Measurements from ENCODE around the gene RFXANK.
A peak's percentile ranks its signal among the peaks of the same experiment; 100 is the strongest.

Gene RFXANK

DNA sequence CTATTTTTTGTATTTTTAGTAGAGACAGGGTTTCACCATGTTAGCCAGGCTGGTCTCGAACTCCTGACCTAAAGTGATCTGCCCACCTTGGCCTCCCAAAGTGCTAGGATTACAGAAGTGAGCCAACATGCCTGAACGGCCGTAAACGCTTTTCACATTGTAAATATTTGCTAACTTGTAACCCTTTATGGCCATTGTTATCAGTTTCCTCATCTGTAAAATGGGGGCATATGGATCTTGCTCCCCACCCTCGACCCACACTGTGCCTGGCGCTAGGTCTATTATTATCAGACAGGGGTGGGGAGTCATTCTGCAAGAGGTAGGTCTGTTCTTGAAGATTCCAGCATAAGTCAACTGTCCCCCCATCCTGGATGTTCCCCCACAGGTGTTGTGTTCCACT lies 31.6 kb downstream of the RFXANK start:
- TF ChIP-seq, protein P1, sequence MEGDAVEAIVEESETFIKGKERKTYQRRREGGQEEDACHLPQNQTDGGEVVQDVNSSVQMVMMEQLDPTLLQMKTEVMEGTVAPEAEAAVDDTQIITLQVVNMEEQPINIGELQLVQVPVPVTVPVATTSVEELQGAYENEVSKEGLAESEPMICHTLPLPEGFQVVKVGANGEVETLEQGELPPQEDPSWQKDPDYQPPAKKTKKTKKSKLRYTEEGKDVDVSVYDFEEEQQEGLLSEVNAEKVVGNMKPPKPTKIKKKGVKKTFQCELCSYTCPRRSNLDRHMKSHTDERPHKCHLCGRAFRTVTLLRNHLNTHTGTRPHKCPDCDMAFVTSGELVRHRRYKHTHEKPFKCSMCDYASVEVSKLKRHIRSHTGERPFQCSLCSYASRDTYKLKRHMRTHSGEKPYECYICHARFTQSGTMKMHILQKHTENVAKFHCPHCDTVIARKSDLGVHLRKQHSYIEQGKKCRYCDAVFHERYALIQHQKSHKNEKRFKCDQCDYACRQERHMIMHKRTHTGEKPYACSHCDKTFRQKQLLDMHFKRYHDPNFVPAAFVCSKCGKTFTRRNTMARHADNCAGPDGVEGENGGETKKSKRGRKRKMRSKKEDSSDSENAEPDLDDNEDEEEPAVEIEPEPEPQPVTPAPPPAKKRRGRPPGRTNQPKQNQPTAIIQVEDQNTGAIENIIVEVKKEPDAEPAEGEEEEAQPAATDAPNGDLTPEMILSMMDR (IDR thresholded peaks at IDR 0.05; ENCODE audit: borderline replicate concordance, control extremely low read depth, extremely low read depth, insufficient read depth, missing control alignments): no peak
- no peak for DNase-seq (ENCODE audit: low spot score)
- in situ Hi-C loops (cut with MboI; ENCODE audit: low sequenced_read_pairs, unreplicated experiment): no loop called here

GRCh38 chr19:19224150-19224851 lies 32.2 kb downstream of the RFXANK start:
- no peak for DNase-seq (ENCODE audit: low spot score)
- in situ Hi-C loops (cut with MboI; ENCODE audit: low sequenced_read_pairs, unreplicated experiment): no loop called here
- TF ChIP-seq, protein P1 (IDR thresholded peaks at IDR 0.05; ENCODE audit: borderline replicate concordance, control extremely low read depth, extremely low read depth, insufficient read depth, missing control alignments): no peak

DNA sequence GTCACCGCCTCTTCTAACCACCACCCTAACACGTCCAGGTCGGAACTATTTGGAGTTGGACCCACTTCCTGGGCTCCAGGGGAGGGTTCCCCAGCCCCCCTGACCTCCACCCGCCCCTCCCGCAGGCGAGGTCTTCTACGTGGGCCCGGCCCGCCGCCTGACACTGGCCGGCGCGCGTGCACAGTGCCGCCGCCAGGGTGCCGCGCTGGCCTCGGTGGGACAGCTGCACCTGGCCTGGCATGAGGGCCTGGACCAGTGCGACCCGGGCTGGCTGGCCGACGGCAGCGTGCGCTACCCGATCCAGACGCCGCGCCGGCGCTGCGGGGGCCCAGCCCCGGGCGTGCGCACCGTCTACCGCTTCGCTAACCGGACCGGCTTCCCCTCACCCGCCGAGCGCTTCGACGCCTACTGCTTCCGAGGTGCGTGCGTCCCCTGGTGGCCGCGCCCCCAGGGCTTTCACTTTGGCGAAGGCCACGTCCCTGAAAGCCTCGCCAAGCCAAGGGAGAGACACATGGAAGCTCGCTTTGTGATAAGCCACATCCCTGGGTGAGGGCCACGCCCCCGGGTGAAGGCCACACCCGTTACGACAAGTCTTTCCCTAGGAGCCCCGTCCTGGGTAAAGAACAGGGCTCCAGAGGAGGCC lies 32.9 kb downstream of the RFXANK start:
- in situ Hi-C loops (cut with MboI; ENCODE audit: low sequenced_read_pairs, unreplicated experiment): no loop called here
- peak; percentile 92 for DNase-seq (ENCODE audit: low spot score)
- TF ChIP-seq, protein P1 (IDR thresholded peaks at IDR 0.05; ENCODE audit: borderline replicate concordance, control extremely low read depth, extremely low read depth, insufficient read depth, missing control alignments): peak; percentile 79

GRCh38 chr19:19226204-19226603 lies 34.1 kb downstream of the RFXANK start:
- TF ChIP-seq, protein P1 (IDR thresholded peaks at IDR 0.05; ENCODE audit: borderline replicate concordance, control extremely low read depth, extremely low read depth, insufficient read depth, missing control alignments): no peak

GRCh38 chr19:19226663-19227062 lies 34.6 kb downstream of the RFXANK start:
- DNase-seq (ENCODE audit: low spot score): no peak
- in situ Hi-C loops (cut with MboI; ENCODE audit: low sequenced_read_pairs, unreplicated experiment): no loop called here
- TF ChIP-seq, protein P1 (IDR thresholded peaks at IDR 0.05; ENCODE audit: borderline replicate concordance, control extremely low read depth, extremely low read depth, insufficient read depth, missing control alignments): no peak

More at GRCh38 chr19:19226204-19226603, 34.1 kb downstream of the RFXANK start:
- in situ Hi-C loops (cut with MboI; ENCODE audit: low sequenced_read_pairs, unreplicated experiment): no loop called here
- DNase-seq (ENCODE audit: low spot score): no peak

DNA sequence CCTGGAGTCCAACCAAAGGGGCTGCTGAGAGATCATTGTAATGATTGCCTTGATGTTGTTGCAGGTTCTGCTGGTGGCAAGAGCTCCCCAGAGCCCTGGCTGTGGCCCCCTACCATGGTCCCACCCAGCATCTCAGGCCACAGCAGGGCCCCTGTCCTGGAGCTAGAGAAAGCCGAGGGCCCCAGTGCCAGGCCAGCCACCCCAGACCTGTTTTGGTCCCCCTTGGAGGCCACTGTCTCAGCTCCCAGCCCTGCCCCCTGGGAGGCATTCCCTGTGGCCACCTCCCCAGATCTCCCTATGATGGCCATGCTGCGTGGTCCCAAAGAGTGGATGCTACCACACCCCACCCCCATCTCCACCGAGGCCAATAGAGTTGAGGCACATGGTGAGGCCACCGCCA lies 35.2 kb downstream of the RFXANK start:
- peak; percentile 32 for DNase-seq (ENCODE audit: low spot score)
- in situ Hi-C loops (cut with MboI; ENCODE audit: low sequenced_read_pairs, unreplicated experiment): no loop called here
- TF ChIP-seq, protein P1 (IDR thresholded peaks at IDR 0.05; ENCODE audit: borderline replicate concordance, control extremely low read depth, extremely low read depth, insufficient read depth, missing control alignments): no peak
